Renal cortical epithelial cell (primary cell): ENCODE results near the gene CC2D1A. TPM values are rescaled to one million over a fixed set of nuclear protein-coding genes. Genes with fewer than 3 reads are reported as not detected.

Experiments used
- DNase-seq: peaks from one replicate; pipeline ENCODE4 v3.0.0-alpha.2; 2011; ENCODE audit warnings: low read depth
- total RNA-seq: library from RNA; depleted of rRNA; stranded (reverse); fragments of >200 nt; gene quantifications from 2 replicates; pipeline ENCODE4 v1.2.3, GENCODE V29; 2014

The CC2D1A gene
- total RNA-seq, 1 donor from 2014 or later = 18.1 TPM

DNA sequence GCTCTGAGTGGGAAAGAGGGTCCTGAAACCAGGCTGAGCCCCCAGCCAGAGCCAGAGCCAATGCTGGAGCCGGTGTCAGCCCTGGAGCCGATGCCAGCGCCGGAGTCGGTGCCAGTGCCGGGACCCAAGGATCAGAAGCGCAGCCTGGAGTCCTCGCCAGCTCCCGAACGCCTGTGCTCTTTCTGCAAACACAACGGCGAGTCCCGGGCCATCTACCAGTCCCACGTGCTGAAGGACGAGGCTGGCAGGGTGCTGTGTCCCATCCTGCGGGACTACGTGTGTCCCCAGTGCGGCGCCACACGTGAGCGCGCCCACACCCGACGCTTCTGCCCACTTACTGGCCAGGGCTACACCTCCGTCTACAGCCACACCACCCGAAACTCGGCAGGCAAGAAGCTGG is 28.7 kb upstream of the CC2D1A start:
- no peak for DNase-seq

DNA sequence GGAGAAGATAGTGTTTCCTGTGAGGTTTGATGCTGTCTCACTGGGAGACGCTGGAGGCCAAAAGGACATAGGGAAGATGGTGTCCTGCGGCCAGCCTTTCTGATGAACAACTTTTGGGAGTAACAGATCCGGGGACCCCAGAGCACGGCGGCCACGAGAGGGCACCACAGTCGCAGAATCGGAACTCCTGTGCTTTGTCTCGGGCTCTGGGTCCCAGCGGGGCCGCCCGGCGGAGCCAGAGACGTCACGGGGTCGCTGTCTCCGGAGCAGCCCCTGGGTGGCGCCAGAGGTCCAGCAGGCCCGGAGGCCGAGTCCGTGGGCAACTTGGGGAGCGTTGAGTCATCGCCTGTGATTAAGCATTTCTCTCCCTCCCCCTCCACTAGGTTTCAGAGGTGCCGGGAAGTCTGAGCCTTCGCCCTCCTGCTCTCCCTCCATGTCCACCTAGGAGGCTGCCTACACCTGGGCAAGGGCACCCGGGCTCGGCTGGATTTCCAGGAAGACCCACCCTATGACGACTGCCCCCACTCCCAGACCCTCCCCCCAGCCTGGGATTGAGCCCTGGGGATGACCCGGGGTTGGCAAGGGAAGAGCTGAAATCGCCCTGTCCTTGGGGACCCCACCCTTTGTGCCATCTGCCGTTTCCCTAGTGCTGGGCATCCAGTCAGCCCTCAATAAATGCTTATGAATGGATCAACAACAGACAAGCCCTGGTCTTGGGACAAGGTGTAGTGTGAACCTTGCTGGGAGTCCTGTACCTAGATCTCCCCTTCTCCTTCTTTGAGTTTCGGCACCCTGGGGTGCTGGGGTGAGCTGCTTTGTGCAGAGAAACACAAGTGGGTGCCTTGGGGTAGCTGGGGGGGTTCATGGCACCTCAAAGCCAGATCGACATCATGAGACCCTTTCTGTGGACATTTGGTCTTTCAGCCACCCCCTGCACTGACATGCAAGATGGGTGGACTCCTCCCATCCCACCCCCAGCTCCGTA is 25.6 kb upstream of the CC2D1A start:
- peak; percentile 88 for DNase-seq

DNA sequence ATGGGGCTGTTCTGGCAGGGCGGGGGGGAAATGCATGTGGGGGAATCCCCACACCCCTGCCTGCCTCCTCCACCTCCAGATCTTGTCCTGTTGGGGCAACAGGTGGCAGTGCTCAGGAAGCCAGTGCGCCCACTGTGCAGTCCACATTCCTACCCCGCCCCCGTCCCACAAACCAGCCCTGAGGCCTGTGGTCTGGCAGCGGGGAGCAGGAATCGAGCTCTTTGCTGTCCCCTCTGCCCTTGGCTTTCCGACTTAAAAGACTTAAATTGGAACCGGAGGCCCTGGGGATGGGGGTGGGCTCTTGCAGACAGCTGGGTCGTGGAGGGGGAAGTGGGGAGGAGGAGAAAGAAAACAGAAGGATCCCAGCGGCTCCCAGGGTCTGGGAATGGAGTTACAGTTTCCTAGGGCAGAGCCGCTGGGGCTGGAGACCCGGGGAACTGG is 24.7 kb upstream of the CC2D1A start:
- DNase-seq = no peak

DNA sequence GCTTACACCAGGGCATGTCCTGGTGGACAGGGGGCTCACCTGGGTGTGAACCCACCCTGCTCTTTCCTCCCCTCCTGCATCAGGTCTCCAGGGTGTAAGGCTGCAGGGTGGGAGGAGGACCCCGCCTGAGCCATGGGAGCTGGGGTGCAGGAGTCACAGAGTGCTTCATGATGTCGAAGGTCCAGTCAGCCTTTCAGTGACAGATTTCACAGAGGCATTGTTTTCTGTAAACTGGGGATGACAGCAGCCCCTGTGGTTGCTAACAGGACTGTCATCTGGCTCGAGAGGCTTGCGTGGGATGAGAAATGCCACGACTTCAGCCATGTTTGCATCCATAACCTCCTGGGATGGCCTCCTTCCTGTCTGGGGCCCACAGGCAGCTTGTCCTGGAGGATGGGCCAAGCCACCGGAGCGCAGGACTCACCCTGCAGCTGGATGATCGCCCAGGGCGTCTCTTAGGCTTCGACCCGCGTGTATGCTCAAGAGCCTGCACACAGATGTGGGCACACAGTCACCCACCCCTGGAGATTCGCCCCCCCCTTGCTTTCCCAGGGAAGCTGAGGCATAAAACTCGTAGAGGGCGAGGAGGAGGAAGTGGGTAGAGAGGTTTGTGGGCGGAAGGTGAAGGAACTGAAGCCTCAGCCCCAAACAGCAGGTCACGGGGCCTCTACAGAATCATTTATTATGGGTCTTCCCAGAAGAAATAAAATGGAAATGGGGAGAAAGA is 24.1 kb upstream of the CC2D1A start:
- DNase-seq = no peak

DNA sequence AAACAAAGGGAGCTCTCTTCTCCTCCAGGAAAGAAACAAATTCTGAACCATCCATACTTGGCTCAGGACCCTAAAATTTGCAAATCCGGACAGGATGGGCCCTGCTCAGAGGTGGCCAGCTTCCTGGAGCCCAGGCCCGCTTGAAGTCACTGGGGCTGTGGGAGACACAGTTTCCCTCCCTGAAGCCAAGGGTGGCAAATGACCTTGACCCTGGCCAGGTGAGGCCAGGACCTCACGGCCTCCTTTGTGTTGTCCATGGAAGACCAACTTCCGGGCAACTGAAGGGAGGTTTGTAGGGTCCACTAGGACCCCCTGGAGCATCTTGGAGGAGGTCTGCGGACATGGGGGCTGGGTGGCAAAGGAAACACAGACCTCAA is 23.6 kb upstream of the CC2D1A start:
- DNase-seq = no peak

DNA sequence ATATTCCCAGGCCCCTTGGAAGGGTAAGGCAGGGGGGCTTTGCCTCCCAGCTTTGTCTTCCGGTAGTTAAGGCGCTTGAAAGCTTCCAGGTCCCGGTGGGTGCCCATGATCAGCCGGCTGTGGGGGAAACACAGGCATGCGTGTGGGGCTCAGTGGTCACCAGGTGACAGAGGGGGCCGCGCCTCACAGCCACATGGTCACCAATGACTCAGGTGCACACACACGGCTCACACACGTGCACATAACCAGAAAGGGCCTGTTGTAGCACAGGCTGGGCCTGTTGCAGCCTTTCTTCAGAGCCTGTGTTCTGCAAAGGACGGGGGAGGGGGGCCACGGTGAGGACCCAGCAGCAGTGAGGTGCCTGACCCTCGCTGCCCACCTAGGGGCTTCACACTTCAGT is 23.2 kb upstream of the CC2D1A start:
- no peak for DNase-seq

DNA sequence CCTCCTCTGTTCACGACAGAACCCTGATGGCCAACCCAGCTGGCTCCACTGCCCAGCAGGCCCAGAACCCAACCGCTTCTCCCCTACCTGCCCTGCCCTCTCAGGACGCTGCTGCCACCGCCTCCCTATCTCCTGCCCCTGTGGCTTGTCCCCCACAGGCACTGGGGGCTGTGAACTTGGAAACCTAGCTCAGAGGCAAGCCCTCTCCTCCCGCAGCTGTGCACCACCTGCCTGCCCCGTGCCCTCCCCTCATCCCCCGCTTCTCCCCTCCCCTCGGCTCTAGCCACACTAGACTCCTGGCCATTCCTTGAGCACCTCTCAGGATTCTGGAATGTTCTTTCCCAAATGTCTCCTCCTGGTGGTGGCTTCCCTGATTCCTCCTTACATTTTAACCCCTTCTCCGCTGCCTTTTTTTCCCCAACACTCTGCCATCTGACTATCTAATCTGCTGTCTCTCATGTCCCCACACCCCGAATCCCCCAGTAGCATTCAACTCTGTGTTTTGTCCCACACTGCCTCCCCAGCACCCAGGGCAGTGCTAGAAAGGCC is 22.4 kb upstream of the CC2D1A start:
- no peak for DNase-seq

DNA sequence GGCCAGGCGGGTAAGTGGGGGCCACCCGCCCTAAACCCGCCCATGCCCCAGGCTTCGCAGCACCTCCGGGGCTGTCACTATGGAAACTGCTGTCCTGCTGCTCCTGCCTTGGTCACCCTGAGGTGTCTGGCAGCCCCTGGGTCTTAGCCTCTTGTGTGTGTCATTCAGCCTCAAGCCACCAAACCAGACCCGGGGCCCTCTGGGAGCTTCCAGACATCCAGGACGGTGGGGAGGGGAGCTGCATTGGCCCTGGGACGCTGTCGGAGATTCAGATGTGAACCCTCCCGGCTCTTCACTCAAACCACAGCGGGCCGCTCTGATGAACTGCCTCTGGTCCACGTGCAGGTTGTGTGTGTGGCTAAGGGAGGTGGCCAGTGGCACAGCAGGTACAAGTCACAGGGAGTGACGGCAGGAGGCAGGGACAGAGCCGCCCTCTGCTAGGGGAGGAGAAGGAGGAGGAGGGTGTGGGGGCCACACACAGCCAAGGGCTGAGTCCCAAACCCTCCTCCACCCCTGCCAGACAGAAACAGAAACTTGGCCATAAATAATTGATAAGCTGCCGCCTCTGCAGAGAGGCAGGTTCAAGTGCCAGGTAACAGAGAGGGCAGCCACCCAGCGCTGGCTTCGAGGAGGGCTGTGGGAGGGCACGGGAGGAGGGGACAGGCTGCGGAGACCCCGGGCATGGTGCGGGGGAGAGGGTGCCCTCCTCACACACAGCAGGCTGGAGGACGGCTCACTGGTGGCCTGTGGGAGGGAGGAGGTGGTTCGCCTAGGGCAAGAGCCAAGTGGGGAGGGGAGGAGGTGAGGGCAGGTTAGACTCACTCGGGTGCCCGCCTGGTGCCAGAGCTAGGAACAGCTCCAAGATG is 21.0 kb upstream of the CC2D1A start:
- no peak for DNase-seq

DNA sequence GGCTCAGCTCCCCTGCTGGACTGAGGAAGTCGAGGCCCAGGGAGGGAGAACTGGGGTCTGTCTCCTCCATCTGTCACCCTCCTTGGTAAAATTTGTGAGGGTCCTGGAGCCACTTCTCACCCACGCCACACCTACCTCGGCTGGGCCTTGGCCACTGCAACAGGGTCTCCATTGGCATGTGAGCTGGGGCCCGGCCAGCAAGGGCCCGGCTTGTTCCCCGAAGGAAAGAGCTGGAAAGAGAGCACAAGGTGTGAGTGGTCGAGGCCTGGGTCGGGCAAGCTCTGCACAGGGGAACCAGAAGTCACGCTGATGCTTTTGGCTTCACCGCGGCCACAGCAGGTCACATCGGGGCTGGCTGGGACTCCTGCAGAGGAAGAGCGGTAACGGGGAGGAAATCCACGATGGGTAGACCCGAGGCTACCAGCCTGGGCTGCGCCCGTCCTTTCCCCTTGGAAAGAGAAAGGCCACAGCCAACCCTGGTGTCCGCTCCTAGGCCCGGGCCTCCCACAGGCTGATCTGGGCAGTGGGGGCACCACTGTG is 20.1 kb upstream of the CC2D1A start:
- no peak for DNase-seq

DNA sequence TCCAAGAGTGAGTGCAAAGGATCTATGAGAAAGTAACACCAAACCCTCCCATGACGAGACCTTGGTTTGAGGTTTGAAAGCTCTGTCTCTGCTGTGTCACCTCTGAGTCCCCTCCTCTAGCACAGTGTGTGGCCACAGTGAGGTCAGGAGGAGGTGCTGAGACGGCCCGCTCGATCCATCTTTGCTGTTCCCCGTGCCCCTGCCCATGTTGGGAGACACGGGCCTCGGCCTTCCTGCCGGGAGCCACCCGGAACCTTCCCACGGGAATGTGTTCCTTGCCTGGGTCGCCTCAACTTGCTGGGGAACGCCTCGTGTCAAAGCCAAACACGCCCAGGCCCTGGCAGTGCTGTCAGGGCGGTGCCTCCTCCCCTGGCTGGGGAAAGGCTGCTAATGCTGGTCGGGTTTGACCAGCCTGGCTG is 19.0 kb upstream of the CC2D1A start:
- no peak for DNase-seq

DNA sequence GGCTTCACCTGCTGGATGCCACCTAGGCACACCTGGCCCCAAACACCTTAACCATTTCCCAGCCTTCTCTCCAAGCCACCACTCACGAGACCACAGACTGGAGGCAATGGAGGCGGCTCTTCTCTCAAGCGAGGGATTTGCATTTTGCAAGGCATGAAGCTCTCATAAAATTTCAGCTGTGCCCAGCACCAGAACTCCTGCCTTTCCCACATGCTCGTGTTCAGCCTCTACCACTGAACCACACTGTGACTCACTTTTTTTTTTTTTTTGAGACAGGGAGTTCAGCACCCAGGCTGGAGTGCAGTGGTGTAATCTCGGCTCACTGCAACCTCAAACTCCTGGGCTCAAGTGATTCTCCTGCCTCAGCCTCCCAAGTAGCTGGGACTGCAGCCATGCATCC is 18.5 kb upstream of the CC2D1A start:
- DNase-seq = peak; percentile 31

DNA sequence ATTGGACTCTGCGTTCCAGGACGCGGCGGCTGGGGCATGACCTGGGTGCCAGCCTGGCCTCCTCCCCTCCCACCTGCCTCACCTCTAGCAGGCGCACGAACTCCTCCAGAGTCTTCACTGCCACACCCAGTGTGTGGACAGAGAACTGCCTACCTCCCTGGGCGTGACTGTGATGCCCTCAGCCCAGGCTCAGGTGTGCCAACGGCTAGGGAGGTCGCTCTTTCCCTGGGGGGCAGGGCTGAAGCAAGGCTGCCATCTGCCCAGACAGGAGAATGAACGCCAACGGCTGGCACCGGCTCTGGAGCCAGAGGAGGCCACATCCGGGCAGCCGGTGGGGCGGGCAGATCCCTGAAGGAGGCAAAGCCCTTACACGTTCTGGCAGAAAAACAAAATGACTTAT is 17.7 kb upstream of the CC2D1A start:
- DNase-seq = no peak

DNA sequence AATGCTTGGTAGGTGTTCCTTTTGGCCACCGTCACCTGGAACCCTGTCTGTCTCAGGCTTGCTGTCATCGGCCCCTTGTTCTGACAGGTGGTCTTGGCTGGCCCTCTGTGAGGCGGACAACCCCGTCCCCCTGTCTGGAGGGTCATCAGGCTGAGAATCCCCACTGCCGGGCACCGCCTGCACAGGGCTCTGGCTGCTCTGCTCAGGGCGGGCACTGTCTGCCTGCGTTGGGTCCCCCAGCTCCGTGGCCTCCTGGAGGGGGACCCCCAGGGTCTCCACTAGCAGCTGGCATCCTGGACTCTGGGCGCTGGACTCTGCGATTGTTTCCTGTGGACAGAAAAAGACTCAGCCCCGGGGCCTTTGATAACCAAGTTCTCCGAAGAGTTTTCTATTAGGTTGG is 15.9 kb upstream of the CC2D1A start:
- DNase-seq = no peak

DNA sequence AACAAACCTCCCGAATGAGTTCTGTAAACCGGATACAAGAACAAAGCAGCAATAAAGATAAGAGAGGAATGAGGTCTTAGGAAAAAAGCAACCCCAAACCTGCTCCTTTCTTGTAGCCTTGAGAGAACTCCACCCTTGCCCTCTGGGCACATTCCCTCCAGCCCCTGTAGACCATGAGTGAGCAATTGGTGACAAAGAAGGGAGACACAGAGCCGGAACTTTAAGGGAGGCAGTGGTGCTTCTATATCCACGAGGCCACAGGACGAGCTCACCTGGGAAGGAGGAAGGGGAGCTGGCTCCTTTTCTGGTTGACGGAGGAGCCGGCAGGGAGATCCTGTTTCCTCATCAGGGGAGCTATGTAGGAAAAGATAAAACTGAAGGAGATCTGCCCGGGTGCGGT is 13.1 kb upstream of the CC2D1A start:
- no peak for DNase-seq

DNA sequence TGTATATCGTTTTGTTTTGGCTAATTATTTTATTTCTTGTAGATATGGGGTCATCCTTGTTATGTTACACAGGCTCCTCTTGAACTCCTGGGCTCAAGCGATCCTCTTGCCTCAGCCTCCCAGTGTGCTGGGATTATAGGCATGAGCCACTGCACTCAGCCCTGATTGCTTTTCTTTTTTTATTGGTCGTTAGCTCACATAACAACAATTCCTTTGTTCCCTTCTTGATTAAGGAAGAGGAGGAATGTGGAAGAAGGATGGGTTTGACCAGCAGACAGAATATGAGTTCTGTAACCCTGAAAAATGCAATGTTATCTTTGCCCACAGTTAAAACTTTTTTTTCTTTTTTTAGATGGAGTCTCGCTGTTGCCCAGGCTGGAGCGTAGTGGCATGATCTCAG is 11.4 kb upstream of the CC2D1A start:
- no peak for DNase-seq

DNA sequence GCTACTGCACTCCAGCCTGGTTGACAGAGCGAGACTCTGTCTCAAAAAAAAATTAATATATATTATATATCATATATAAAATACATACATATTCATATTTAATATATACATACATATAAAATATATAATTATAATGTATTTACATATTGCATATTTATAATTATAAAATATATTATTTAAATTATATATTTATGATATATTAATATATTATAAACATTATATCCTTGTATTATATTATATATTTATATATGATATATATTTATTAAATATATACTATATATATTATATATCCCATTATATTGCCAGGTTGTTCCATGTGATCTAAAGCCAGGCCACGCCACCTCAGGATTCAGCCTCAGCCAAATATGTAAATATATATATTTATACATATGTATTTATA is 9.8 kb upstream of the CC2D1A start:
- no peak for DNase-seq

DNA sequence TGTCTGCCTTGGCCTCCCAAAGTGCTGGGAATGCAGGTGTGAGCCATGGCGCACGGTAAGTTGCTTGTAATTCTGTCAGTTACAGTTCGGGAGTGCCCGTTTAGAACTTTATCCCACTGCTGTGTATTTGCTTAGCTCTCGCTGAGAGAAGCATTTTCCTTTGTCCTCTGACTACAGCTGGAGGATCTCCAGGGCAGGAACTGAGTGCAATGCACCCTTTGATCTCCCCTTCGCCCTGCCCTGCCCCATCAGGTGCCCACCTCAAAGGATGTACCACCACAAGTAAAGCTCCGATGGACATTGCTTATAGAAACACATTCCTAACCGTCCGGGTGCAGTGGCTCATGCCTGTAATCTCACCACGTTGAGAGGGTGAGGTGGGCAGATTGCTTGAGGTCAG is 6.6 kb upstream of the CC2D1A start:
- DNase-seq = no peak

DNA sequence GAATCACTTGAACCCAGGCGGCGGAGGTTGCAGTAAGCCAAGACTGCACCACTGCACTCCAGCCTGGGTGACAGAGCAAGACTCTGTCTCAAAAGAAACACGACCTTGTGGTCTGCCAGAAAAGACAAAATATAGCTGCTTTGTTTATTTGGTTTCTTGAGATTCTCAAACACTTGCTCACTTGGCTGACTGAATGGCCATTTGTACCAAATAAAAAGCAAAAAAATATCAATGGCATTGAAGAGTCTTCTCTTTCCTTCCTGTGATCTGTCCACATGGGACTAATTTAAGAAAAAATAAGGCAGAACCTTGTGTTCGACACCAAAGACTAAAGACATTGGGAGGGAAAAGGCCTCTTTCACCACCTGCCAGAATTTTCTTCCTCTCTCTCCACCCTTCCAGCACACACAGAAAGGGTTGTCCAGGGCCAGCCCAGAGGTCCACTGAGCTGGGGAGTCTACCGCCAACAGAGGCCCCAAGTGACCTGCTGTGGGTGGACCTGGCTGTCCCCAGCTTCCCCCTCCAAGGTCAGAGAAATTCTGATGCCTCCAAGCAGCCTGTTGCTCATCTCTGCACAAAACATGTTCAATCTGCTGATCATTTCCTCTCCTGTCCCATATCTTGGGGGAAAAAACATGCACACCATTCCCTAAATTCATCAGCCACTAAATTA is 6.0 kb upstream of the CC2D1A start:
- DNase-seq = no peak

DNA sequence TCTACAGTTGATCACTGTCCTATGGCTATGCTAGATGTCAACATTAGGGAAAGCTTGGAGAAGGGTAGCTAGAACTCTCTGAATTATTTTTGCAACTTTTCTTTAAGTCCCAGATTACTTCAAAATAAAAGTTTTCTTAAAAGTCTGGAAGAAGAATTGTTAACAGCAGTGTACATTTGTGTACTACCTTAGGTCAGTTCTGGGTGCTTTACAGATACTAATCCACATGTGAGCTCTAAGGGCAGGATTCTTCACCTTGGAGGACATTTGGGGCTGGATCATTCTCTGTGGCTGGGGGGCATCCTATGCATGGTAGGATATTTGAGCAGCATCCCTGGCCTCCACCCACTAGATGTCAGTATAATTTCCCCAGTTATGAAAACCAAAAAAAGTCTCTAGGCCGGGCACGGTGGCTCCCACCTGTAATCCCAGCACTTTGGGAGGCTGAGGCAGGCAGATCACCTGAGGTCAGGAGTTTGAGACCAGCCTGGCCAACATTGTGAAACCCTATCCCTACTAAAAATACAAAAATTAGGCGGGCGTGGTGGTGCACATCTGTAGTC is 2.9 kb upstream of the CC2D1A start:
- DNase-seq = no peak

DNA sequence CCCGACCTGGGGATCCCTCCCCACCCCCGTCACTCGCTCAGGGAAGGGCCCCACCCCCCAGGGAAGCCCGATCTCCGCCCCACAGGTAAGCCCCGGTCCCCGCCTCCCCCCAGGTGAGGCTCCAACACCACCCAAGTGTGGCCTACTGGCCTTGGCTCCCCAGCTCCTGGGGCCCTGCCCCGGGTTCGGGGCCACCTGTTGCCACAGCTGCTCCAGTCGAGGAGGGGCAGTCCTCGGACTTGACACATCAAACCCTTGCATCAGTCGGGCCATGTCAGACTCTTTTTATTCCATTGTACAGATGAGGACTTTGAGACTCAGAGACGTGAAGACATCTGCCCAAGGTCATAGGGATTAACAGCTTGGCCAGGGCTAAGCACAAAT is 512 bp downstream of the CC2D1A start:
- no peak for DNase-seq

DNA sequence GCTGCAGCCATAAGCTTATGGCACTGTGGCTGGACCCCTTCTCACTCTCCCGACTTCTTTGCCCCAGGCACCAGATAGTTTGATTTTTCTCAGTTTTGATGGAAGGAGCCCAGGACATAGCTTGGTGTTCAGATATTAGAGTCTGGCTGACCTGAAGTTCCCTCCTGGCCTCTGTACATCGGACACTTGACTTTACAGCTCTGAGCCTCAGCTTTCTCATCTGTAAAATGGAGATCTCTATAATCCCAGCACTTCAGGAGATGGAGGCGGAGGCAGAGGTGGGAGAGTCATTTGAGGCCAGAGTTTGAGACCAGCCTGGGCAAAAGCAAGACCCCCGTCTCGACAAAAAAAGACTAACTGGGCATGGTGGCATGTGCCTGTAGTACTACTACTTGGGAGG is 909 bp downstream of the CC2D1A start:
- DNase-seq = no peak
